Measurements from ENCODE around the gene MYLK3.

DNA sequence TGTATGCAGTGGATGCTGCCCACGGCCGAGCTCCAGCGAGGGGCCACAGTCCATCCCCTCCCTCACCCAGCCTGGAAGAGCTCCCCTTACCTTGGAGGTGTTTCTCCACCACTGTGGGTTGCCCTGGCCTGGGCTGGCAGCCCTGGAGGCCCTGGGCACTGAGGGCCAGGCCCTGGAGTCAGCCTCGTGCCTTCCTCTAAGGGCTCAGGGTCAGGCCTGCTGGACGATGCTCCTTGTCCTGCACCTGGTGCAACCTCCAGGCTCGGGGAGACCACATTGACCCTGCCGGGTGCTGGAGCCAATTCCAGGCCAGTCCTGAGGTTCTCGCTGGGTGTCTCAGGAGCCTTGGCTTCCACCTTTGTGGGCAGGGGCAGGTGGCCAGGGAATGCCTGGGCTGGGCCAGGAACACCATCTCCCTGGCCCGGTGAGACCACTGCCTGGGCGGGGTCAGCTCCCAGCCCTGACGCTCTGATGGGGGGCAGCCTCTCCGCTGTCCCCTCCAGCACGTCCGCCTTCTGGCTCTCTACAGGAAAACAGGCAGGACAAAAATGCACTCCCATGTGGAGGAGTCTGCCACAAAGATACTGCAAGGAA, 10.4 kb downstream of the MYLK3 start:
- TF ChIP-seq, protein P1, sequence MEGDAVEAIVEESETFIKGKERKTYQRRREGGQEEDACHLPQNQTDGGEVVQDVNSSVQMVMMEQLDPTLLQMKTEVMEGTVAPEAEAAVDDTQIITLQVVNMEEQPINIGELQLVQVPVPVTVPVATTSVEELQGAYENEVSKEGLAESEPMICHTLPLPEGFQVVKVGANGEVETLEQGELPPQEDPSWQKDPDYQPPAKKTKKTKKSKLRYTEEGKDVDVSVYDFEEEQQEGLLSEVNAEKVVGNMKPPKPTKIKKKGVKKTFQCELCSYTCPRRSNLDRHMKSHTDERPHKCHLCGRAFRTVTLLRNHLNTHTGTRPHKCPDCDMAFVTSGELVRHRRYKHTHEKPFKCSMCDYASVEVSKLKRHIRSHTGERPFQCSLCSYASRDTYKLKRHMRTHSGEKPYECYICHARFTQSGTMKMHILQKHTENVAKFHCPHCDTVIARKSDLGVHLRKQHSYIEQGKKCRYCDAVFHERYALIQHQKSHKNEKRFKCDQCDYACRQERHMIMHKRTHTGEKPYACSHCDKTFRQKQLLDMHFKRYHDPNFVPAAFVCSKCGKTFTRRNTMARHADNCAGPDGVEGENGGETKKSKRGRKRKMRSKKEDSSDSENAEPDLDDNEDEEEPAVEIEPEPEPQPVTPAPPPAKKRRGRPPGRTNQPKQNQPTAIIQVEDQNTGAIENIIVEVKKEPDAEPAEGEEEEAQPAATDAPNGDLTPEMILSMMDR (IDR thresholded peaks at IDR 0.05), result no peak
- TF ChIP-seq POLR2A (IDR thresholded peaks at IDR 0.05) (no peak), POLR2AphosphoS5 (IDR thresholded peaks at IDR 0.05) (no peak), EP300 (IDR thresholded peaks at IDR 0.05; ENCODE audit: low read depth) (no peak)
